GM23338 (cell line): Measurements from ENCODE around the gene CDC16. TPM values are rescaled to one million over a fixed set of nuclear protein-coding genes. Genes with fewer than 3 reads are reported as not detected.

ENCODE experiments used
- ATAC-seq: fragments of 200-7000 bp; cut with Tn5 transposase; 3 replicates; pipeline ENCODE4 v1.9.1; 2020
- DNase-seq: peaks from one replicate; pipeline ENCODE4 v3.0.0-alpha.2; 2015; ENCODE audit warnings: low spot score
- H2AFZ ChIP-seq: fragments of 200-600 bp; sonication (generic); 2 replicates; pipeline ENCODE4 v1.8.0; 2016; ENCODE audit warnings: antibody characterized with exemption, mild to moderate bottlenecking, moderate library complexity
- H3F3A ChIP-seq: fragments of 200-600 bp; sonication (generic); replicated peaks from 2 replicates; pipeline ENCODE4 v1.8.0; 2017; ENCODE audit warnings: antibody characterized with exemption, mixed run types, low read depth
- H3K27ac ChIP-seq: fragments of 200-600 bp; sonication (generic); 2 replicates; pipeline ENCODE4 v1.6.1; 2016; ENCODE audit warnings: low read depth
- H3K27me3 ChIP-seq: fragments of 200-600 bp; sonication (generic); 2 replicates; pipeline ENCODE4 v1.8.0; 2016; ENCODE audit warnings: mild to moderate bottlenecking, mixed run types, moderate library complexity; ENCODE audit not compliant: insufficient read depth
- H3K36me3 ChIP-seq: fragments of 200-600 bp; sonication (generic); 2 replicates; pipeline ENCODE4 v1.8.0; 2016; ENCODE audit warnings: mild to moderate bottlenecking; ENCODE audit not compliant: insufficient read depth
- H3K4me1 ChIP-seq: fragments of 200-600 bp; sonication (generic); 2 replicates; pipeline ENCODE4 v1.8.0; 2016; ENCODE audit warnings: mild to moderate bottlenecking, moderate library complexity; ENCODE audit not compliant: insufficient read depth
- H3K4me2 ChIP-seq: fragments of 200-600 bp; sonication (generic); 2 replicates; pipeline ENCODE4 v1.7.1; 2017; ENCODE audit warnings: mixed run types
- H3K4me3 ChIP-seq: fragments of 200-600 bp; sonication (generic); 2 replicates; pipeline ENCODE4 v1.6.1; 2016; ENCODE audit warnings: mixed run types
- H3K79me2 ChIP-seq: fragments of 200-600 bp; sonication (generic); replicated peaks from 2 replicates; pipeline ENCODE4 v1.8.0; 2017; ENCODE audit warnings: mild to moderate bottlenecking; ENCODE audit not compliant: insufficient read depth
- H3K9me2 ChIP-seq: fragments of 200-600 bp; sonication (generic); 2 replicates; pipeline ENCODE4 v1.8.0; 2017; ENCODE audit not compliant: insufficient read depth
- H4K20me1 ChIP-seq: fragments of 200-600 bp; sonication (generic); replicated peaks from 2 replicates; pipeline ENCODE4 v1.8.0; 2017; ENCODE audit warnings: mild to moderate bottlenecking; ENCODE audit not compliant: insufficient read depth
- H3K27ac Mint-ChIP-seq: 2 replicates; pipeline ENCODE4 v1.8.0; 2020; ENCODE audit warnings: inconsistent platforms, mild to moderate bottlenecking, moderate library complexity, mixed read lengths
- H3K27me3 Mint-ChIP-seq: 3 replicates; pipeline ENCODE4 v1.8.0; 2022; ENCODE audit warnings: low read depth, mild to moderate bottlenecking, moderate library complexity, mixed read lengths, inconsistent platforms; ENCODE audit not compliant: insufficient read depth, poor library complexity
- H3K36me3 Mint-ChIP-seq: 3 replicates; pipeline ENCODE4 v1.8.0; 2021; ENCODE audit warnings: low read depth, mild to moderate bottlenecking, inconsistent platforms, moderate library complexity, mixed read lengths
- H3K4me1 Mint-ChIP-seq: 3 replicates; pipeline ENCODE4 v1.8.0; 2020; ENCODE audit warnings: mild to moderate bottlenecking, inconsistent platforms, mixed read lengths
- H3K4me3 Mint-ChIP-seq: 3 replicates; pipeline ENCODE4 v1.8.0; 2021; ENCODE audit warnings: moderate library complexity, mild to moderate bottlenecking, inconsistent platforms, mixed read lengths
- H3K9me3 Mint-ChIP-seq: 3 replicates; pipeline ENCODE4 v1.8.0; 2020; ENCODE audit warnings: moderate library complexity, mild to moderate bottlenecking, inconsistent platforms, mixed read lengths
- ETS1 ChIP-seq: IDR thresholded peaks from 2 replicates; pipeline ENCODE4 v1.6.1; 2016; ENCODE audit warnings: antibody characterized with exemption
- EZH2 ChIP-seq: fragments of 200-600 bp; sonication (generic); IDR thresholded peaks from one replicate; pipeline ENCODE4 v1.8.0; 2017; ENCODE audit warnings: antibody characterized with exemption, mild to moderate bottlenecking, low read depth; ENCODE audit not compliant: unreplicated experiment
- EZH2phosphoT487 ChIP-seq: fragments of 200-600 bp; sonication (generic); IDR thresholded peaks from one replicate; pipeline ENCODE4 v1.8.1; 2018; ENCODE audit warnings: antibody characterized with exemption; ENCODE audit not compliant: unreplicated experiment
- JUNB ChIP-seq: IDR thresholded peaks from one replicate; pipeline ENCODE4 v1.6.1; 2016; ENCODE audit warnings: antibody characterized with exemption; ENCODE audit not compliant: unreplicated experiment
- NANOG ChIP-seq: IDR thresholded peaks from 2 replicates; pipeline ENCODE4 v1.6.1; 2016; ENCODE audit warnings: antibody characterized with exemption, borderline replicate concordance
- POLR2AphosphoS5 ChIP-seq: IDR thresholded peaks from 2 replicates; pipeline ENCODE4 v1.6.1; 2016; ENCODE audit warnings: antibody characterized with exemption, low read depth
- STAT1 ChIP-seq: IDR thresholded peaks from one replicate; pipeline ENCODE4 v1.6.1; 2016; ENCODE audit warnings: antibody characterized with exemption; ENCODE audit not compliant: unreplicated experiment
- ZNF114 ChIP-seq: fragments of 250-450 bp; sonication (Bioruptor Pico); IDR thresholded peaks from 2 replicates; pipeline ENCODE4 v1.5.0; 2020; ENCODE audit warnings: mild to moderate bottlenecking, moderate library complexity
- ZNF331 ChIP-seq: fragments of 250-450 bp; sonication (Bioruptor Pico); IDR thresholded peaks from 2 replicates; pipeline ENCODE4 v1.5.0; 2020; ENCODE audit warnings: low read depth, mild to moderate bottlenecking, moderate library complexity
- ZNF462 ChIP-seq: fragments of 250-450 bp; sonication (Bioruptor Pico); IDR thresholded peaks from 2 replicates; pipeline ENCODE4 v1.5.0; 2020; ENCODE audit warnings: mild to moderate bottlenecking, moderate library complexity
- polyA plus RNA-seq: library from polyadenylated mRNA; unstranded; fragments of >200 nt; fragmentation: Nextera tagmentation; extraction: Ambion mirVana; gene quantifications from 2 replicates; pipeline ENCODE4 v1.2.1, GENCODE V29; 2016
- total RNA-seq: library from RNA; depleted of rRNA; stranded (reverse); fragments of >200 nt; shearing (Covaris generic); gene quantifications from 2 replicates; pipeline ENCODE4 v1.2.3, GENCODE V29; 2014
- TF ChIP-seq, protein P1 (sequence below), 2 experiments: fragments of 200-600 bp in 1 of 2; sonication (generic) in 1 of 2; conservative IDR thresholded peaks; 2 replicates each; pipeline versions ENCODE4 v1.5.1 to v1.6.1; 2016 to 2017; ENCODE audit warnings: antibody characterized with exemption in 2 of 2, low read depth in 2 of 2, mild to moderate bottlenecking in 2 of 2, moderate library complexity in 1 of 2

CDC16 gene
- total and polyA plus RNA-seq, 2 experiments from 2014 or later = 86.1 to 91.3 TPM

GRCh38 chr13:114236227-114236626 is 1.5 kb downstream of the CDC16 start:
- H2AFZ ChIP-seq = no peak overlapping the region
- peak overlapping the region; percentile 93 for H3K4me3 Mint-ChIP-seq
- no peak overlapping the region for H3K27ac ChIP-seq
- peaks cover 54% of the 10 kb centered on the region for H3K36me3 Mint-ChIP-seq
- 0 out of 2 replicates have a peak overlapping the region, but pooled peaks have one; percentile 43 for H3K27ac Mint-ChIP-seq
- no peaks in the 10 kb centered on the region; the same call in 1 of the 2 replicates for H3F3A ChIP-seq
- ATAC-seq (no peak), DNase-seq (no peak)
- H3K36me3 ChIP-seq = peaks cover 39% of the 10 kb centered on the region
- no peaks in the 10 kb centered on the region for H3K9me2 ChIP-seq
- peaks cover 36% of the 10 kb centered on the region for H3K79me2 ChIP-seq
- peaks cover 4% of the 10 kb centered on the region; the same call in 2 of the 3 replicates for H3K9me3 Mint-ChIP-seq
- peak overlapping the region; percentile 79 for H3K4me2 ChIP-seq
- peaks cover 14% of the 10 kb centered on the region for H4K20me1 ChIP-seq
- peak overlapping the region; percentile 60 for H3K4me3 ChIP-seq
- no peaks in the 10 kb centered on the region for H3K27me3 ChIP-seq
- no peak for TF ChIP-seq EZH2
- no peak for TF ChIP-seq POLR2AphosphoS5
- TF ChIP-seq, protein P1, sequence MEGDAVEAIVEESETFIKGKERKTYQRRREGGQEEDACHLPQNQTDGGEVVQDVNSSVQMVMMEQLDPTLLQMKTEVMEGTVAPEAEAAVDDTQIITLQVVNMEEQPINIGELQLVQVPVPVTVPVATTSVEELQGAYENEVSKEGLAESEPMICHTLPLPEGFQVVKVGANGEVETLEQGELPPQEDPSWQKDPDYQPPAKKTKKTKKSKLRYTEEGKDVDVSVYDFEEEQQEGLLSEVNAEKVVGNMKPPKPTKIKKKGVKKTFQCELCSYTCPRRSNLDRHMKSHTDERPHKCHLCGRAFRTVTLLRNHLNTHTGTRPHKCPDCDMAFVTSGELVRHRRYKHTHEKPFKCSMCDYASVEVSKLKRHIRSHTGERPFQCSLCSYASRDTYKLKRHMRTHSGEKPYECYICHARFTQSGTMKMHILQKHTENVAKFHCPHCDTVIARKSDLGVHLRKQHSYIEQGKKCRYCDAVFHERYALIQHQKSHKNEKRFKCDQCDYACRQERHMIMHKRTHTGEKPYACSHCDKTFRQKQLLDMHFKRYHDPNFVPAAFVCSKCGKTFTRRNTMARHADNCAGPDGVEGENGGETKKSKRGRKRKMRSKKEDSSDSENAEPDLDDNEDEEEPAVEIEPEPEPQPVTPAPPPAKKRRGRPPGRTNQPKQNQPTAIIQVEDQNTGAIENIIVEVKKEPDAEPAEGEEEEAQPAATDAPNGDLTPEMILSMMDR (conservative IDR thresholded peaks at IDR 0.05; ENCODE audit: low read depth in 2 of 2) = no peak
- no peak for TF ChIP-seq ZNF114 (CRISPR knock-in tag)
- no peak for TF ChIP-seq ZNF331 (CRISPR knock-in tag)
- no peak for TF ChIP-seq EZH2phosphoT487
- TF ChIP-seq NANOG = no peak
- TF ChIP-seq ETS1 = no peak
- no peak for TF ChIP-seq STAT1
- no peak for TF ChIP-seq JUNB
- no peak for TF ChIP-seq ZNF462
- peaks cover 34% of the 10 kb centered on the region for H3K4me1 Mint-ChIP-seq
- H3K4me1 ChIP-seq = peaks cover 21% of the 10 kb centered on the region
- H3K27me3 Mint-ChIP-seq = peaks cover 3% of the 10 kb centered on the region
